Cerebellar nuclear complex (tissue), 1 donor: ENCODE data around the gene RBM28.

ENCODE experiments used
- DNase-seq, 2 experiments: peaks; one replicate each; lab custom pipeline; 2025; lab: John Stamatoyannopoulos, UW

Gene RBM28

DNA sequence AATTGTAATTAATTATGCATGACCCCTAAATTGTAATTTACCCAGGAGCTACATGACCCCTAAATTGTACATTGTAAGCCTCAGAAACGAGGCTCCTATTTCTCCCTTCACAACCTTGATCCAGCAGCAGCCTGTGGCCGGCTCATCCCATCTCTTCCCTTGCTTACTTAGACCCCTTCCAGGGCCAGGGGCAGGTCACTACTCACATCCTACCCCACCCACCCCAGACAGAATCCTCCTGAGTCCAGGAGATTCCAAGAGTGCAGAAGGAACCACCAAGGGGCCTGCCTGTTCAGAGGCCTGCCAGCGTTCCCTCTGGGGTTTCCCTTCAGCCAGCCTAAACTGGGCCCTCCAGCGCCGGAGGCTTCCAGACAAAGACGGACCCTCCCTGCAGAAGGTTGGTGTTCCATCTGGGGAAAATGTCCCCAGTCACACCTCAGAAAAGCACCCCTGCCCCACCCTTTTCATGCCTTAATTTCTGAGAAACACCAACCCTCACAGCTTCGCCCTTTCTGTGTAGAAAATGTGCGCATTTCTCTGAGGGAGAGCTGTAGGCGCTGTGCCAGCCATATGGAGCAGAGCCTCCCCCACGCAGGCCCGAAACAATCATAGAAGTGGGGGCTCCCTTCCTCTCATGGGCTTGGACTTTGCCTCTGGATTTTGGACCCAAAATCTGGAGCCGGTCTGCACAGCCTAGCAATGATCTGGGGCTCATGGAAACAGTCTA is 83.5 kb downstream of the RBM28 start:
- no peak for DNase-seq

DNA sequence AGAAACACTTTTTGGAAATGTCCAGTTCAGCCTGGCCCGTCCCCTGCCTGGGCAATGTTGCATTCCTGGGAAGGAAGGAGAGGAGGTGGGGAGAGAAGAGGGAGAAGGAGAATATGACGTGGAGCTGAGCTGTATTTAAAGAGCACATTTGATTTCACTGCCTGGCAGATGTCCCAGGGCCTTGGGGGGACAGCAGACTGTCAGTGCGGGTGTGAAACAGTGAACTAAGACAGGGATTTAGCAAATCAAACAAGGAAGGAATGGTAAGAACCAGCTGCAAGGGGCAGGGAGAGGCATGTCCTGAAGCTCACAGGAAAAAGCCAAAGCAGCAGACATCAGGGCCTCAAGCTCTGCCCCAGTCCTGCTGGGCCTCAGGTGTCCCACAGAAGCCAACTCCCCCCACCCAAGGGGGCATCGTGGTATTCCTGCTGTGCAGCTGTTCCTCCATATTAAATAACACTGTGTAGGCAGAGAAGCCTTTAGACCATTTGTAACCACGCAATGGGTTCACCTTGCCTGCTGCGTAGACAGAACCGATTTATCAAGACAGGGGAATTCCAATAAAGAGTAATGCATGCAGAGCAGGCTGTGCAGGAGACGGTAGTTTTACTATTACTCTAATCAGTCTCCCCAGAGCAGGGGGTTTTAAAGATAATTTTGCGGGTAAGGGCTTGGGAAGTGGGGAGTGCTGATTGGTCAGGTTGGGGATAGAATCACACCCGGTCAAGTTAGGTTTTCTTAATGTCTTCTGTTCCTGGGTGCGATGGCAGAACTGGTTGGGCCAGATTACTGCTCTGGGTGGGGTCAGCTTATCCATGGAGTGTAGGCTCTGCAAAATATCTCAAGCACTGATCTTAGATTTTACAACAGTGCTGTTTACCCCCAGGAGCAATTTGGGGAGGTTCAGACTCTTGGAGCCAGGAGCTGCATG is 84.3 kb downstream of the RBM28 start:
- no peak for DNase-seq

DNA sequence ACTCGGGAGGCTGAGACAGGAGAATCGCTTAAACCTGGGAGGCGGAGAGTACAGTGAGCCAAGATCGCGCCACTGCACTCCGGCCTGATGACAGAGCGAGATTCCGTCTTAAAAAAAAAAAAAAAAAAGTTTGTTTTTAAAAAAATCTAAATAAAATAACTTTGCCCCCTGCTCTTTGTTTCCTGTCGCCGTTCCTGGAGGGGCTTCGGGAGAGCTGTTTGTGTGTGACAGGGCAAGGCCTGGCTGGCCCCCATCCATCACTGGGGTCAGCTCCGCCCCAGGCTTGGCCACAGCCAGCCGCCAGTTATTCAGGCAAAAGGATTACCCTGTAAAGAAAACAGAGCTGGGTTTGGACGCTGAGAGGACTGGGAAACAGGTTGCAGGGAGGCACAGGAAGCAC is 86.2 kb downstream of the RBM28 start:
- DNase-seq, result no peak

DNA sequence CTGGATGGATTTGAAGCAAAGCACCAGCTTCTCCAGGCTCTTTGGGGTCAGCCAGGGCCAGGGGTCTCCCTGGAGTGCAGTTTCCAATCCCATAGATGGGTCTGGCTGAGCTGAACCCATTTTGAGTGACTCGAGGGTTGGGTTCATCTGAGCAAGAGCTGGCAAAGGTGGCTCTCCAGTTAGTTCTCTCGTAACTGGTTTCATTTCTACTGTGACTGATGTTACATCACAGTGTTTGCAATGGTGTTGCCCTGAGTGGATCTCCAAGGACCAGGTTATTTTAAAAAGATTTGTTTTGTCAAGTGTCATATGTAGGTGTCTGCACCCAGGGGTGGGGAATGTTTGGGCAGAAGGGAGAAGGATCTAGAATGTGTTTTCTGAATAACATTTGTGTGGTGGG is 88.4 kb downstream of the RBM28 start:
- DNase-seq, result no peak

DNA sequence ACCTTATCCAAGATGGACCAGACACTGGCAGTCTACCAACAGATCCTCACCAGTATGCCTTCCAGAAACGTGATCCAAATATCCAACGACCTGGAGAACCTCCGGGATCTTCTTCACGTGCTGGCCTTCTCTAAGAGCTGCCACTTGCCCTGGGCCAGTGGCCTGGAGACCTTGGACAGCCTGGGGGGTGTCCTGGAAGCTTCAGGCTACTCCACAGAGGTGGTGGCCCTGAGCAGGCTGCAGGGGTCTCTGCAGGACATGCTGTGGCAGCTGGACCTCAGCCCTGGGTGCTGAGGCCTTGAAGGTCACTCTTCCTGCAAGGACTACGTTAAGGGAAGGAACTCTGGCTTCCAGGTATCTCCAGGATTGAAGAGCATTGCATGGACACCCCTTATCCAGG is 89.2 kb downstream of the RBM28 start:
- DNase-seq, result no peak

DNA sequence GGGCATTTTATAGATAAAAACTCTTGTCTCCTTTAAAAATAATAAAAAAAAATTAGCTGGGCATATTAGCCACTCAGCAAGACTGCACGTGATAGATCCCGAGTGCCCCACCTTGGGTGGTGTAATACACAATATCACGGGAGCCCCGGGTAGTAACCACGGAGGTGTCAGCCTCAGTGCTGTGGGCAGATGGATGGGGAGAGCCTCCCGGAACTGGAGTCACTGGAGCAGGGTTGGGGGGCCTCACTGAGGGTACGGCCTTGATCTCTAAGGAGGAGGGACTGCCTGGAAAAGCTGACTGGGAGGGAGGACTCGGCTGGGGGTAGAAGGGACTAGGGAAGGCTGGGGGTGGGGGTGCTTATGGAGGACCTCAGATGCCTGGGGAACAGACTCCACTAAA is 90.0 kb downstream of the RBM28 start:
- no peak for DNase-seq

DNA sequence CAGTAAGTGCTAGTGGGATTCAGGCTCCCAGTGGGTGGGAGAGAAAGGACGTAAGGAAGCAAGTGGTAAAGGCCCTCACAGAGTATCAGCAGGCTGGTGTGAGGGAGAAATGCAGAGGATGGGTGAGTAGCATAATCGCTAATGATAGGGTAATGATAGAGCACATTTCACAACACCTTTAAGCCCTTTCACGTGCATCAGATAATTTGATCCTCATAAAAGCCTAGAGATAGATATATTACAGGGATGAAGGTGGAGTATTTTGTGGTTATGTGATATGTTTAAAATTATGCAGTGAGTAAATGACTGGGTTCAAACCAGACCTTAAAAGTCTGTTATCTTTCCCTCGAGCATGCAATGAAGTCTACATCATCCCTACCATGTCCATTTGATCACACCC is 92.4 kb downstream of the RBM28 start:
- DNase-seq, result no peak
